Inflammatory macrophage (primary cell): Measurements from ENCODE around the gene ATXN10.

Experiments used
- DNase-seq, 2 donors: peaks; one replicate each; pipeline ENCODE4 v3.0.0-alpha.2; 2020 to 2022

Gene ATXN10

GRCh38 chr22:45880091-45880715 lies 208.6 kb downstream of the ATXN10 start:
- no peak for DNase-seq

GRCh38 chr22:45880716-45881523 lies 209.3 kb downstream of the ATXN10 start:
- no peak for DNase-seq

DNA sequence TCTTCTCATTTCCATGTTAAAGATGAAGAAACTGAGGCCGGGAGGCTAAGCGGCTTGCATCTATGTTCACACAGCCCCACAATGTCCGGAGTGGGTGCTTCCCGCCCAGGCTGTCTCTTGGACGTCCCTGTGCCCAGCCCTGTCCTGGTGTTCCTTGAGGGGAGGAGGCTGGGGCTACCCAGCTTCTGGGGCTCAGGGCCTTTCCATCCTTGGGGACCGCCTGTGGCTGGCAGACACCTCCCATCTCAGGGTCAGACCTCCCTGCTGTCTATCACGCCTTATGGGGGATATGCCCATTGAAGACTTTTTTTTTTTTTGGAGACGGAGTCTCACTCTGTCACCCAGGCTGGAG lies 209.9 kb downstream of the ATXN10 start:
- DNase-seq: no peak

GRCh38 chr22:45882881-45883810 lies 211.5 kb downstream of the ATXN10 start:
- DNase-seq: no peak

GRCh38 chr22:45883811-45884170 lies 212.2 kb downstream of the ATXN10 start:
- no peak for DNase-seq

- no peak for DNase-seq
Measured at GRCh38 chr22:45884201-45885062, 212.8 kb downstream of the ATXN10 start.

GRCh38 chr22:45885171-45885840 lies 213.7 kb downstream of the ATXN10 start:
- DNase-seq: no peak

GRCh38 chr22:45885941-45886395 lies 214.3 kb downstream of the ATXN10 start:
- DNase-seq: no peak

- DNase-seq: no peak
Measured at GRCh38 chr22:45886540-45886939, 214.9 kb downstream of the ATXN10 start.

DNA sequence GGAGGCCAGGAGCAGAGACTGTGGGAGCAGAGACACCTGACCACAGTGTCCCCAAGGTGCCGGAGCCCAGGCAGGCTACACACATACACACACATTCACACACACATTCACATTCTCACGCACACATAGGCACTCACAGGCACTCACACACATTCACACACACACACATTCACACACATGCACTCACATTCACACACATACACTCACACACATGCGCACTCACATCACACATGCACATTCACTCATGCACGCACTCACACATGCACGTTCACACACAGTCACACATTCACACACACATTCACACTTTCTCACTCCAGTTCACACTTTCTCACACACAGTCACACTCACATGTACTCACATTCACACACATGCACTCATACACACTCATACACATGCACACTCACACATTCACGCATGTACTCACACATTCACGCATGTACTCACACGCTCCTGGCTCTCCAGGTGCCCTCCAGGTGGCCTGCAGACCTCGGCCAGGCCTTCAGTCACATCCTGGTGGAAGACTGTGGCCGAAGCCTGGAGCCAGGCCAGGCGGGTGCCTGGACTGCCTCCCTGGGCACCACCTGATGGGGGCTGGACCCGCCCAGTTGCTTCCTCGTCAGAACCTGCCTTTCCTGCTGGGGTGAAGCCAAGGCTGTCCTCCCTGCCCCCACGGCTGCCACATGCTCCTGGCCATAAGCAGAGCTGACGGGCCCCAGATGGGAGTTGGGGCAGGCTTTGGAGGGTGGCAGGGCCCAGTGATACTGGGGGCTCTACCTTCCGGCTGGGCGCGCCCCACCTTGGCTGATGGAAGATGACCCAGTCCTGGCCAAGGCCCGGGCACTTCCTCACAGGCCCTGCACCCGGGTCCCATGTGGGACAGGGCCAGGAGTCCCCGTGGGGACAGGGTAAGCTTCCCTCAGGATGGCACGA lies 215.8 kb downstream of the ATXN10 start:
- no peak for DNase-seq

DNA sequence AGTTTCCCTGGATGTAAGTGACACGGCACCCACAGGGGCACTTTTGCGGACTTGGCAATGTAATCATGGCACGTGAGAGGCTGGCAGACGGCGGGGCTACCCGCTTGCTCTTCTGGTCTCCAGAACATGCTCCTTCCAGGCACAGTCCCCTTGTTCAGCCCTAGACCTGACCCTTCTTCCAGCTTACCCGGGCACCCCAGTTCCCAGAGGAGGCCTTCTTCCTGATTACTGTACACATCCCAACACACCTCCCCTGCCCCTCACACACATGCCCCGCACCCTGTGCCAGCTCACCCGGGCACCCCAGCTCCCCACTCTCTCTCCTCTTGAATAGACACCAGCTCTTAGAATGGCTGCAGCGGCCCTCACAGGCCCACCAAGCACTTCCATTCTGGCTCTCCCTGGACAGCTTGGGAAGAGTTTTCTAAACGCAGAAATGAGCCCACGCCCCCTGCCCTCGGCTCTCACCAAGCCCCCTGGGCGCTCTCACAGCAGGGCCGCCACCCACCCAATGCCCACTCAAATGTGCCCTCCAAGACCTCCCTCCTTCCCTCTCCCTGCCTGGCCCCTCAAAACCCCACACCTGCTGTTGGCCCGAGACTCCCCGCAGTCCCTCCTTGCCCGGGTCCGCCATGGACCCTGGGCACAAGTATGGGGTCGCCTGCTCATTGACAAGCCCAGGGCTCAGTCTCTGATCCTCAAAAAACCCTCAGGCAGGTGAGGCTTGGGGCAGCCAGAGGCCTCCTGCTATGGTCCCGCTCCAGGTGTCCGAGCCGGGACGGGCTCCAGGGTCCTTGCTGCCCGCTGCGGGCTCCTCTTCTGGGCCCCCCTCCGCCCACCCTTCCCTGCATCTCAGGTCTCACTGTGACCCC lies 216.8 kb downstream of the ATXN10 start:
- DNase-seq: no peak

GRCh38 chr22:45889093-45889538 lies 217.5 kb downstream of the ATXN10 start:
- no peak for DNase-seq

- no peak for DNase-seq
Measured at GRCh38 chr22:45889539-45890350, 218.1 kb downstream of the ATXN10 start.

DNA sequence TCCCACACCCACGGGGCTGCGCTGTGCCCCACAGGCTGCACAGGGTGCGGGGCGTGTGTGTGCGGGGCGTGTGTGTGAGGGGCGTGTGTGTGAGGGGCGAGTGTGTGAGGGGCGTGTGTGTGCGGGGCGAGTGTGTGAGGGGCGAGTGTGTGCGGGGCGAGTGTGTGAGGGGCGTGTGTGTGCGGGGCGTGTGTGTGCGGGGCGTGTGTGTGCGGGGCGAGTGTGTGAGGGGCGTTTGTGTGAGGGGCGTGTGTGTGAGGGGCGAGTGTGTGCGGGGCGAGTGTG lies 218.7 kb downstream of the ATXN10 start:
- DNase-seq: no peak

GRCh38 chr22:45891021-45891421 lies 219.4 kb downstream of the ATXN10 start:
- no peak for DNase-seq

GRCh38 chr22:45891471-45891995 lies 219.9 kb downstream of the ATXN10 start:
- DNase-seq: no peak

GRCh38 chr22:45891996-45892621 lies 220.5 kb downstream of the ATXN10 start:
- DNase-seq: no peak
